NCI-H2081 treated with DMSO at 0.1 percent for 48 hours (cell line): ENCODE measurements around the gene GLRX.
"Not testable (repeated sequence)": the region's sequence is repeated elsewhere in the genome, so short reads cannot be mapped to it uniquely, and the experiment has no call there.

Experiments
- DNase-seq: peaks from one replicate; lab custom pipeline; 2025; lab: John Stamatoyannopoulos, UW

Gene GLRX

DNA sequence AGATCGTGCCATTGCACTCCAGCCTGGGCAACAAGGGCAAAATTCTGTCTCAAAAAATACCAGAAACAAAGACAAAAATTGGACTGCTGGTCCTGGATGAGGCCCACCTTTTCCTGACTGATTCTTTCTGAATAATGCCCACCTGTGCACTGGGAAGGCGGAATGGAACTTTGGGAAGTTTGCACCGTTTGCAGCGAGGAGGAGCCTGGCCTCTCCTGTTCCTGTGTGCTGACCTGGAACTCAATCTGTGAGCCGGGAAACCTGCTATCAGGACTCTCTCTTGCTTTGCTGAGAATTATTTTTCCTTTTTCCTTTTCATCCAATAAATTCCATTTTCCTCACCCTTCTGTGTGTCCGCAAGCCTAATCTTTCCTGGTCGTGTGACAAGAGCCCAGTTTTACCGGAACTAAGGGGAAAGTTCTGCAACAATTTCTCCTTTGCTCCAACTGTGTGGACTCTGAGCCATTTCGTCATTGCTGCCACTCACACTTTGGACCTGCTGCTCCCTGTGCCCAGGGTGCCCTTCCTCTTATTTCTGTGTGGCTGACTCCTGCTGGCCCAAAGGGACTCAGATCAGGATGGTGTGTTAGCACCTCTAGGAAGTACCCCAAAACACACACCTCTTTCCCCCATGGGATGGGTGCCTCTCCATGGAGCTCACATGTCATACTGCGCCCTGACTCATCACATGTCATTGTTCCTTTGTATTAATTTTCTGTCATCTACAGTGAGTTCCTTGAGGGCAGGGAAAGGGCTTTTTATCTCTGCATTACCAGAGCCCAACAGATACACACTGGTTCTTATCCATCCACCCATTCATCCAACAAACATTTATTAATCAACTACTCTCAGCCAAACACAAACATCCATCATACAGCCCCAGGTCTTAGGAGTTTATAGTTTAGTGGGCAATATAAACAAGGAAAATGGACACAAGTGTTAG is 4.7 kb upstream of the GLRX start:
- no peak for DNase-seq

DNA sequence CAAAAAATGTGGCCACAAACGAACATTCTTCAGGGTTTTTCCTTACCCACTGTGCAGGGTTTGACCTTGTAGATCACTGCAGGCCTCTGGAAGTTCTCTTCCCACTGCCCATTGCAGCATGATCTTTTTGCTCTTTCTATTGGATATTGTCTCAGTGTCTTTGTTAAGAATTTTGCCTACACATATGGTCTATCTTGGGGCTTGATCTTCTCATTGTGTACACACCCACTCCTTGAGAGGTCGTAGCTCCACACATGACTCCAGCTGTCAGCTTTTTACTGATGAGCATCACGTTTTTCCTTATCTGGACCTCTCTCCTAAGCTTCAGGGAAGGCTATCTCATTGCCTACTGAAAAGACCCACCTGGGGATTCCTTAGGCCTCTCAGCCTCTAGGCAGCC is 3.0 kb upstream of the GLRX start:
- DNase-seq = no peak

DNA sequence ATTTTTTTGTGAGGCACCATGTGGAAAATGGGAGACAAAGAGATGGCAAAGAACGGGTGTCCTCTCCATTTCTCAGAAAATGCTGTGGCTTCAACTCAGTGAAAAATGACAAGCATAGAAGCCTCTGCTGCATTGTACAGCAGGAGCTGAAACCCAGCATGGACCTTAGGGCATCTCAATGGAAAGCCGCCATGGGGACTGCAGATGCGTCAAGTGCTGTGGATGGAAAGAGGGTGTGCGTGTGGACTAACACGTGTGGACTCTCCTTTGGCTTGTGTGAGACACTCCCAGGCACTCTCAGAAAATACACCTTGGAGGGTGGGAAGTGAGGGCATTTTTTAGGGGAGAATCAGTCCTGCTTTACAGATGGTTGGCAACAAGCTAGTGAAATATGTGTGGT is 2.2 kb upstream of the GLRX start:
- no peak for DNase-seq

DNA sequence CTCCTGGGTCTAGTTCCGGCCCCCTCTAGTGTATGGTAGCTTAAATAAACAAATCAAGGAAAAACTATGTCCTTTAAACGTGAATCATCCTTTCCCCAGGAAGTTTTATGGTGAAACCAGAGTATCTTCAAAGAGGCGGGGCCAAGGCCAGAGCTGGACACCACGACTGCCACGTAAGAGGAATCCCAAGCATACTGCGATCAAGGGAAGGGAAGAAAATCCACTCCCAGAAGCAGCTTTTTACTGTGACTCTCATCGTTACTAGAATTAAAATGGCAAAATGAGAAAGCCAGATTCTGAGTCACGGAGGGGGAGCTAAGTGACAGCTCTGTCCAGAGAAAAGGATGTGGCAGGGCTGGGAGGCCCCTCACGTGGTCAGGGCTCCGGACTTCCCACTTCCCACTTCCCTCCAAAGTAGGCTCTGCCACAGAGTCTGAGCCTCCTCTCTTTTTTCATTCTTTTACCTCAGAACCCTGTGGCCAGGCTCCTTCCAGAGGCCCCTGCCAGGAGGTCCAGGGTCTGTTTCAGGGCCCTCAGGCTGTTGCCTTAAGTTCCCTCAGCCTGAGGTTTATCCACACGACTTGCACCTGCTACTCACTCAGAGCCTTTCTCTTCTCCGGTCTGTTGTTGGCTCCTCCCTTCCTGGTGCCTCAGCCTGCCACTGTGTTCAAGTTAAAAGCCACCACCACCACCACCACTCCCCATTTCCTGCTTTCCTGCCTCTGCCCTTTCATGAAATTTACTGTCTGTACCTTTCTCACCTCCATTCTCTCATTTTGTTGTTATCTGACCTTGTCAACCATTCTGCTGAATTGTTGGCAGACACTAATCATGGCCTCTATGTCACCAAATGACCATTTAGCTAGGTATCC is 1.4 kb upstream of the GLRX start:
- no peak for DNase-seq

DNA sequence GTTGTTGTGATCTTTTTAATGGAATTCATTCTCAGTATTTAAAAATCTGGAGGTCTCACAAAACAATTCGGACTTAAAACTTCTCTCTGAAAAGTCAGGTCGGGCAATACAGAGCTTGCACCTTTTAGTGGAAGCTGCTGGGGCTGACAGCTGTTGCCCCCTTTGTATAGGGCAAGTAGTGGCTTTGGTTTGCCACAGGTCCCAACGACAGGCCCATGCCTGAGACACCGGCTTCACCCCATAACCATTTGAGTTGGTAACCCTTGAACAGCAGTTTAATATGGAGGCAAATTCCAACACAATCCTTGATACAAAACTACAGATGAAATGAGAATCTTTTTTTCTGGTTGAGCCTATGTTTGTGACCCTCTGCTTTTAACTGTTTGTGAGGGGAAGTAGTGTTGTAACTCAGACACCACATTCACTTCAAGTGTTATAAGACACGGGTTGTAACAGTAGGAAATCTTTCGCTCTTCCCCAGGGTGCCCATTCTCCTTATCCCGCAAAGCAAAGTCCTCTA is 752 bp upstream of the GLRX start:
- DNase-seq = no peak

DNA sequence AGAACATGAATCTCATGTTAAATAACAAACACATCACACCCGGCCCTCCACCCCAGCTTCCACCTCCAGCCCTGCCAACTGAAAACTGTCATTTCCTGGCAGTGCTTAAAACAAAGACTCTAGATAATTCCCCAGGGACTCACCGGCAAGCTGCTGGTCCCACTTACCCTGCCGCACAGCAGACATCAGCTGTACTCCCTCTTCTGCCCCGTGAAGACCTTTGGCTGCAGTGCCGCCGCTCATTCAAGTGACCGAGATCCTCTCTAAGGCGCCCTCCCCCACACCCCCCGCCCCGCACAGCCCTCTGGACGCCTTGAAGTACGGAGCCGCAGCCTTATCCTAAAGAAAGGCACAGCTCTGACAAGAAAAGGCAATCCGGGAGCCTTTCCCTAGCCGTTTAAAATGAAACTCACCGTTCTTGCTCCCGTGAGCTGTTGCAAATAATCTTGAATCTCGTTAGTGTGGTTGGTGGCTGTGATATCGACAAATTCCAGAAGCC is 434 bp downstream of the GLRX start:
- no peak for DNase-seq

DNA sequence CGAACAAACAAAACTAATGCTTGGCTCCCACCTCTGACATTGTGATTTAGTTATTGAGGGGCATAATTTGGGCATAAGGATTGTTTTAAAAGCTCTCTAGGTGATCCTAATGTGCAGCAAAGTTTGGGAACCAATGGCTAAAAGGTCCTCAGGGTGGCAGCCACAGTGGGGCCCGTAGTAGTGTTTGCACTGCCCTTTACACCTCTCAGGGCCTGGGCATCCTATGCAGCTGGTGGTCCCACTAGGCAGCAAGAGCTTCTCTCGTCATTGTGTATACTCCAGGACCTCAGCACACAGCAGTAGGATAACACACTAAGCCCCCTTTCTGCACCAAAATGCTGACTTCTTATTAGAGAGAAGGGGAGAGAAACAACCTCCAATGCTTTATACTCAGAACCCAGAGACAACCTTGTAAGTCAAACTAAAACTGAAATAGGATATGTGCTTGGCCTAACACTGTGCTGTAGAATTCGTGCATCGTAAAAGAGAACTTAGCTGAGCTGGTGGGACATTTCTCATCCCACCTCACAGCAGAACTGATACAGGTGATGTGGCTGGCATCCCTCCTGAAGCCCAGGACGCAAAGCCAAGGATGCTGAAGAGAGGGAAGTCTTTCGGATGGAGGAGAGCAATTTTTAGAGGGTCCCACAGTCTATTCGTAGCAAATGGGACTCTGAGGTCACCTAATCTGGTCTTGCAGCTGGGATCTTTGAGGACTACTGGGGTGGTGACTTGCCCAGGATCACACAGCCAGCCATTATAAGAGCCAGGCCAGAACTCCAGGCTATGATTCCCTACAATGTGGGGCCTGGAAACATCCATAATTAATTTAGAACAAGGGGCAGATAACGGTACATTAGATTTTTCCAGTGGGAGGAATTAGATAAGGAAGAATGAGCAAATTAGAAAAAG is 1.2 kb downstream of the GLRX start:
- DNase-seq = no peak

DNA sequence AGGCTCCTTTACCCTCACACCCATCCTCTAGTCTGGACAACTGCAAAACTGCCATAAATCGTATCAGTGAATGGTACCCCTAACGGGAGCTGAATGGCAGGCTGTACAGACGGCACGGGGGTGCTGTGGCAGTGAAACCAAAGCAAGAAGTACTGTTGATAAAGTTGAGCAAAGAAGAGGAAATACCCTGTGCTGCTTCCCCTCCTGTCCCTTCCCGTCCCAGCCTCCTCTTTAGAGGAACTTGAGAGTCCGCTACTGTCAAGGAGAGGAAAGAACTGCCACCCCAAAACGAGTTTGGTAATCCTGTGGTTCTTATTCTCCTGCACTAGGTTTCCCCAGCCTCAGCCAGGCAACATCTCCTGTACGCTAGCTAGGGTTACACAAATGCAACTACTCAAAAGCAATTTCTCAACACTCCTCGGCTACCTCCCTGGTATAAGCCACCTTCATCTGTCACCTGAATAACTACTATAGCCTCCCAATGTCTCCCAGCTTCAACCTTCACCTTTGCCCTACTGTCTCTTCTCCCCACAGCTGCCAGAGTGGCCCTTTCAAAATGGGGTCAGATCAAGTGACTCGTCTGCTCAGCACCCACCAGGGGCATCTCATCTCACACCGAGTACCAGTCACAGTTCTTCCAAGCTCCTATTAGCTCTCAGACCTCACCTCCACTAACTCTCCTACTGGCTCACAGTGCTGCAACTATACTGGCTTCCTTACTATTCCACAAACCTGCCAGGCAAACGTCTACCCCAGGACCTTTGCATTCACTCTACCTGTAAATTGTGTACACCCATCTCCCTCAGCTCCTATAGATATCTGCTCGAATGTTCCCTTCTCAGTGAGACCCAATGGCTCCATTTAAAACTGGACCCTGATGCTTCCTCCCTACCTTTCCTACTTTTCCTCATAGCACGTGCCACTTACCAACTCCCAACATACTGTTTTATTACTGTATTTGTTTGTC is 4.1 kb downstream of the GLRX start:
- no peak for DNase-seq

DNA sequence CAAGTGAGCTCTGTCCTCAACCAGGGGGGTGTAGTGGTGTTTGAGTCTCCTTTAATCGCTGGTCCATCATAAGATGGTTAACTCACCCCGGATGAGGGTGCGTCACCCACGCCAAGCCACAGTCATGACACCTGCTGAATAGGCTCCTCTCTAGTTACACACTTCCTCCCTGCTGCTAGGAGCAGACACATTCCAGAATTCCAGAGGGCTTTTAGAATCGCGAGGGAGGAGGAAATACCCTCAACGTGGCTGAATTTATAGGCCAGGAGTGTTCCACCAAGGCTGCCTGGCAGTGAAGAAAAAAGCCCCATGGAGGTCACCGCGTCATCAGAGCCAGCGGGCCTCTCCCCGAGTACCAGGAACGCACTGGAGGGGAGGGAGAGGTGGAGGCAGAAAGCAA is 5.1 kb downstream of the GLRX start:
- no peak for DNase-seq

DNA sequence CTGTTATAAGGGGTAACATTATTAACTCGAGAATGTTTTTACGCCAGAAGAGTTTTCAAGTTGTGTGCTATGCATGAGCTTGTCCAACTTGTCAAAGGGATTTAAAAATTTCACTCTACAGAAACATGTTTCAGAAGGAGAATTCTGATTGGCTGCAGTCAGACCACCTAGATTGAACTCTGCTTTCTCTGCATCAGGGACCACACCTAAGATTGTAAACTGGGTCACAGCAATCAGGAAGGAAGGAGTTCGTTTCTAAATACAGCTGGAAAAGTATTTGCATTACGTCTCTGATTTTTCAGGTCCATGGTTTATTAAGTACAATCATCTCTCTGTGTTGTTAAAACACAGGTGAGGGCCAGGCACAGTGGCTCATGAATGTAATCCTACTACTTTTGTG is 5.8 kb downstream of the GLRX start:
- no peak for DNase-seq

DNA sequence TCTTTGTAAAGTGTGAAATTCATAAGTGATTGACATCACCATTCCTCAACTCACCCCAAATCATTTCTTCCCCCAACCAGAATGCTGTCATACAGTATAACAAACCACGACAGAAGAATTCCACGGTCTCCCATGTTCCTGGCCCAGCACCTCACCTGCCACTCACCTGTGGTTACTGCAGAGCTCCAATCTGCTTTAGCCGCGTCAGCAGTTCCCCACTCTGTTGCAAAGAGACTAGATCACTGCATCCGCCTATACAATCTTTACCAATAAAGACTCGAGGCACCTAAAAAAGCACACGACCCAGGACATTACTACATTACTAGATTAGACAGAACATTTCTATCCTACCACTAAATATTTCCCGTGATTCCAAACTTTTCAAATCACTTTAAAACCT is 6.2 kb downstream of the GLRX start:
- no peak for DNase-seq

DNA sequence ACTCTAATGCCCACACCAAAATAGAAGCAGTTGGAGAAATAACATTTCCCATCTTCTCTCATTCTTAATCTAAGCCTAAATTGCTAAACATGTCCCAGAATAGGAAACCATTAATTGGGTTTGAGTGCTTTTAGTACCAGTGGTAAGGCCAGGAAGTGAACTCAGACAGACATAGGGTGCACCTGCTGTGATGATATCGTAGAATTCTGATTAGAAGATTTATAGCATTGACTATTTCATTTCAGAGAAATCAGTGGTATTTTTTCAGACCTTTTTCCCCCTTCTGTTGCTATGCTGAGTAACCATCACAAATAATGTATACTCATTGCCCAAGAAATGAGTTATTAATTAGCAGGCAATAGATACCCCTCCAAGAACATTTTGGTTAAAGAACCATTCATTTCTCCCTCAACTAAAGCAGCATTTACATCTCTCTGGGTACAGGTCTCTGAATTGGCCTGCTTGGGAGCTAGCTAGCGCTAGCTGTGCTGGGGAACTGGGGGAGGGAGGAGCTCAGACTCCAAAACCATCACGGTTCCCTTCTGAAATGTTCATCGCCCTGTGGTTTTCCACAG is 7.3 kb downstream of the GLRX start:
- DNase-seq = no peak

DNA sequence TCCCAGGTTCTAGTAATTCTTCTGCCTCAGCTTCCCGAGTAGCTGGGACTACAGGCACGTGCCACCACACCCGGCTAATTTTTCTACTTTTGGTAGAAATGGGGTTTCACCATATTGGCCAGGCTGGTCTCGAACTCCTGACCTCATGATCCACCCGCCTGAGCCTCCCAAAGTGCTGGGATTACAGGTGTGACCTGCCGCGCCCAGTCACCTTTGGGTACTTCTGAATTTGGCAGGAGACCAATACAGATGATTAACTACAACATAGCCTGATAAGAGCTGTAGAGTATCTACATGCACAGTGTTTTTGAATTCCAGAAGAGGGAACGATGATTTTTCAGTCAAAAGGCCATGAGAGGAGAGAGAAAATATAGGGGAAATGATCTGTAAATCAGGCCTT is 9.5 kb downstream of the GLRX start:
- DNase-seq = not testable (repeated sequence)

DNA sequence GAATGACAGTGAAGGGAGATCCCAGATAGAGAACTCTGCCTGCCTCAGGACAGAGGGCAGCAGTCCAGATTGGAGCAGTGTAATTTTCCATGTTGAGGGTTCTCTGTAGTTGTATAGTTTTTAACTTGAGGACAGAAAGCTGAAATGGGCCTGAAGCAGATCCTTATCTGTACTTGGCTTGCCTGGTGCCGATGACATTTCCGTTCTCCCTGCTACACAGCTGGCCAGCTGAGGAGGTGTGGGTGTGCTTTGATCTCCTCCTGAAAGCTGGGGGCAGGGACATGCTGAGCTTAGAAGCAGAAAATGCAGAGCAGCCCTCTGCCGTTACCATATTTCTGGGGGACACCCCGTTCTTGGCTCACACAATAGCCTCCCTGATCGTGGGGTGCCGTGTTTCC is 10.5 kb downstream of the GLRX start:
- DNase-seq = no peak

DNA sequence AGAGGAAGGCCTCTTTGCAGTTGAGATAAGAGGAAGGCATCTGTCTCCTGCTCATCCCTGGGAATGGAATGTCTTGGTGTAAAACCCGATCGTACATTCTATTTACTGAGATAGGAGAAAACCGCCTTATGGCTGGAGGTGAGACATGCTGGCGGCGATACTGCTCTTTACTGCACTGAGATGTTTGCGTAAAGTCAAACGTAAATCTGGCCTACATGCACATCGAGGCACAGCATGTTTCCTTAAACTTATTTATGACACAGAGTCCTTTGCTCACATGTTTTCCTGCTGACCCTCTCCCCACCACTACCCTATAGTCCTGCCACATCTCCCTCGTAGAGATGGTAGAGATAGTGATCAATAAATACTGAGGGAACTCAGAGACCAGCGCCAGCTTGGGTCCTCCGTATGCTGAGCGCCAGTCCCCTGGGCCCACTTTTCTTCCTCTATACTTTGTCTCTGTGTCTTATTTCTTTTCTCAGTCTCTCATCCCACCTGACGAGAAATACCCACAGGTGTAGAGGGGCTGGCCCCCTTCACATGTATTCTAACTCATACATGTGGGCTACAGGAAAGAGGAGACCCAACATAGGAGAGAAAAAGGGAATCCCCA is 11.0 kb downstream of the GLRX start:
- not testable (repeated sequence) for DNase-seq

DNA sequence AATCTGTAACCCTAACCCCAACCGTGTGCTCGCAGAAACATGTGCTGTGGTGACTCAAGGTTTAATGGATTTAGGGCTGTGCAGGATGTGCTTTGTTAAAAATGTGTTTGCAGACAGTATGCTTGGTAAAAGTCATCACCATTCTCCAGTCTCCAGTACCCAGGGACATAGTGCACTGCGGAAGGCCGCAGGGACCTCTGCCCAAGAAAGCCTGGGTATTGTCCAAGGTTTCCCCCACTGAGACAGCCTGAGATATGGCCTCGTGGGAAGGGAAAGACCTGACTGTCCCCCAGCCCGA is 11.5 kb downstream of the GLRX start:
- DNase-seq = not testable (repeated sequence)

DNA sequence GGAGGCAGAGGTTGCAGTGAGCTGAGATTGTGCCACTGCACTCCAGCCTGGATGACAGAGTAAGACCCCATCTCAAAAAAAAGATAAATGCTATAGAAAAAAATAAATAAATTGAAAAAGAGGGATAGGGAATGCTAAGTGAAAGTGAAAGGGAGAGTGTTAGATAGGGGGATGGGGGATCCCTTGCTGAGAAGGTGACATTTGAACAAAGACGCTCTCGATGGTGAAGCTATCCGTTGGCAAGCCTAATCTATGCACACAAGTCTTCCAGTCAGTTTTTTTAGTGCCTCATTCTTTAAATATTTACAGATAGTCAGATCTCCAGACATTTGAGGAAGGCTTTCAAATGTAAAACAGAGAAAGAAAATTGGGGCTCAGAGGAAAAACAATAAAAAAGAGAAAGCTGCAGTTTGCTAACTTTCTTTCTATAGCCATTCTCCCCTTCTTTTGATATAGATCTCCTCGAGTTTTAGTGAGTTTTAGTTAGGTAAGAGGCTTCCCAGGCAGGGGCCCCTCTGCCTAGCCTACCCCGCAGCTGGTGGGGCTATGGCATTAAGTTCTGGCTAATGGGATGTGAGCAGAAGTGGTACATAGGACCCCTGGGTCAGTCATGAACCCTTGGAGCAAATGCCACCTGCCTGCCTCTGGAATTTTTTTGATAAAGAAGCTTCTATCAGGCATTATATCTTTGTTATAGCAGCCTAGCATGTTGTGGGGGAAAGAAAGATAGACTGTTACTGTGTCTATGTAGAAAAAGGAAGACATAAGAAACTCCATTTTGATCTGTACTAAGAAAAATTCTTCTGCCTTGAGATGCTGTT is 12.0 kb downstream of the GLRX start:
- DNase-seq = no peak

DNA sequence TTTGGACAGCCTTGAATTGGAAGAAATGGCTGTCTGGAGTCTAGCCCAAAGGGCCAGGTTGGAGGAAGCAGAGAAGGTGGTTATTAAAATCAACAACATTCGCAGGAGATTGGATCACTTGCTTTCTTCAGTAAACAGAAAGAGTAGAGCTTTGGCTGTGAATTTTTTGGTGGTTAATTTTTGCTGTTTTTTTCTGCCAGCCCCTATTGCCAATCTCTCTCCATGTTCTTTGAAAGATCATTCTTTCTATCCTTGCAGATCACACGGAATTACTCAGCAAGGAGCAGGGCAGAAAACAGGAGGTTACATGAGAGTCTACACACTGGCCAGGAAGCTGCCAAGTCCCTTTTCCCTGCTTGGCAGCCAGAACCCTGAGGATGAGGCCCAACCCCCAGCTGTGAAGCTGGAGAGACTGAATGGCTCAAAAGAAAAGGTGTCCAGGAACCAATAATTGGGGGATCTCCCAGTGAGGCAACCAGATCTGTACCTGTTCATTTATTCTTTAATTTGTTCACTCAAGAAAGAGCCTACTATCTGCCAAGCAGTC is 13.0 kb downstream of the GLRX start:
- DNase-seq = no peak
